Uterus (tissue), 2 donors: ENCODE data around the gene ALAS1.

ENCODE experiments used
- CTCF ChIP-seq, 4 experiments: fragments of 200-600 bp in 2 of 4; fragments of 450-650 bp in 2 of 4; sonication (generic) in 2 of 4; IDR thresholded peaks; one replicate each; pipeline ENCODE4 v1.5.1; 2016 to 2019; ENCODE audit warnings: antibody characterized with exemption in 4 of 4, mild to moderate bottlenecking in 2 of 4, moderate library complexity in 1 of 4
- POLR2A ChIP-seq, 2 donors: fragments of 450-650 bp; IDR thresholded peaks; one replicate each; pipeline ENCODE4 v1.6.1; 2016; ENCODE audit warnings: antibody characterized with exemption in 2 of 2, mild to moderate bottlenecking in 1 of 2, moderate library complexity in 1 of 2

DNA sequence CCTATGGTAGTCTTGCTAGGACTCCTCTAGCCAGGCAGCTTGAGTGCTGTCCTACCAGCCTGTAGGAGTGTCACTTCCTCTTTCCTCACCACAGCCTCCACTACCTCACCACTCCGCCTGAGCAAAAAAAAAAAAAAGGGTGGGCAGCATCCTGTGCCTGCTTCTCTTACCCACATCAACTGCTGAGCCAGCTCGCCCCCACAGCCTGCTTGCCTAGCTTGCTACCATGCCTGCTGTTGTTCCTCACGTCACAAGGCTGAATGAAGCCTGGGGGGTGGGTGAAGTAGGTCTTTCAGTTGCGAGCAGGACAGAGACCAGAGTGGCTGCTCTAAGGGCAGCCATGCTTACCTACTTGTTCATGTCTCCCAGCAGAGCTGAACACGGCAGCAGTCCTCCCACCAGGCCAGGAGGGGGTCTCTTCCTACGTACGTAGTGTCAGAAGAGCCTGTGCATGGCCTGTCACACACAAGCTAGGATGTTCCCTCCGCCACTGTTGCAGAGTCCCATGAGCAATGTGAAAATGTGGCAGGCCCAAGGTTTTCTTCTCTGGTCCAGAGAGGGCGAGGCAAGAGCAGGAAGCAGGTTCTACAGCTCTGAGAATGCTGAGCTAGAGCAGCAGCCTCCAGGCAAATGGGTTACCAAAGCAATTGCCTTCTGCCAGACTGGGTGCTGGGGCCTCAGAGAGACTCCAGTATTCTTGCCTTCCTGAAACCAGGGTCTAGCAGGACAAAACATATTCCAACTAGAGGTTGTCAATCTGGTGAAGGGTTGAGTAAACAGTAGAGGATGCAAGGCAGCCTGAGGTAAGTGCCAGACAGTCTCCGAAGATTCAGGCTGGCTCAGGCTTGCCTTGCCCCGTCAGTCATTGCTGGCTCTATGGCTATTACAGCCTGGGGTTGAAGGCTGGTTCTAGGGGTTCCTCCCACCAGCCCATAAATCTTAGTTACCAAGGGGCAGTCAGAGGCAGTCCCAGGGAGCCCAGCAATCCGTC lies 55.6 kb downstream of the ALAS1 start:
- no peak for TF ChIP-seq CTCF (IDR thresholded peaks at IDR 0.05)
- TF ChIP-seq POLR2A (IDR thresholded peaks at IDR 0.05): no peak
